ENCODE measurements around the gene NDEL1.

Gene NDEL1

GRCh38 chr17:8480011-8480976 is 44.6 kb downstream of the NDEL1 start:
- no peak for ATAC-seq
- DNase-seq, result no peak

- DNase-seq, result no peak
These were observed 45.4 kb downstream of the NDEL1 start for GRCh38 chr17:8481089-8481488.

GRCh38 chr17:8481703-8482102 is 46.0 kb downstream of the NDEL1 start:
- ATAC-seq, result no peak

More at GRCh38 chr17:8481089-8481488, 45.4 kb downstream of the NDEL1 start:
- ATAC-seq, result no peak

GRCh38 chr17:8482546-8482945 is 46.9 kb downstream of the NDEL1 start:
- DNase-seq, result no peak
- no peak for ATAC-seq

More at GRCh38 chr17:8481703-8482102, 46.0 kb downstream of the NDEL1 start:
- no peak for DNase-seq

GRCh38 chr17:8484465-8484864 is 48.8 kb downstream of the NDEL1 start:
- DNase-seq (no peak), ATAC-seq (no peak)

GRCh38 chr17:8485491-8485890 is 49.8 kb downstream of the NDEL1 start:
- DNase-seq (no peak), ATAC-seq (no peak)

- DNase-seq (no peak), ATAC-seq (no peak)
These were observed 51.5 kb downstream of the NDEL1 start for GRCh38 chr17:8487130-8487645.

GRCh38 chr17:8487743-8488142 is 52.1 kb downstream of the NDEL1 start:
- ATAC-seq (no peak), DNase-seq (no peak)

- ATAC-seq, result no peak
- no peak for DNase-seq
These were observed 52.8 kb downstream of the NDEL1 start for GRCh38 chr17:8488491-8488890.

GRCh38 chr17:8488901-8489300 is 53.2 kb downstream of the NDEL1 start:
- no peak for ATAC-seq
- no peak for DNase-seq

GRCh38 chr17:8489841-8490240 is 54.2 kb downstream of the NDEL1 start:
- no peak for DNase-seq
- no peak for ATAC-seq

- DNase-seq (no peak), ATAC-seq (no peak)
These were observed 54.8 kb downstream of the NDEL1 start for GRCh38 chr17:8490256-8491023.

GRCh38 chr17:8492121-8492520 is 56.4 kb downstream of the NDEL1 start:
- DNase-seq (no peak), ATAC-seq (no peak)

GRCh38 chr17:8494021-8494420 is 58.3 kb downstream of the NDEL1 start:
- ATAC-seq (no peak), DNase-seq (no peak)

GRCh38 chr17:8494506-8495111 is 58.9 kb downstream of the NDEL1 start:
- ATAC-seq, result no peak
- DNase-seq, result no peak

- DNase-seq (no peak), ATAC-seq (no peak)
These were observed 60.4 kb downstream of the NDEL1 start for GRCh38 chr17:8496081-8496480.

GRCh38 chr17:8499171-8499570 is 63.5 kb downstream of the NDEL1 start:
- ATAC-seq, result no peak

GRCh38 chr17:8499614-8500013 is 63.9 kb downstream of the NDEL1 start:
- ATAC-seq, result no peak
- no peak for DNase-seq

More at GRCh38 chr17:8499171-8499570, 63.5 kb downstream of the NDEL1 start:
- DNase-seq, result no peak

GRCh38 chr17:8500609-8501008 is 64.9 kb downstream of the NDEL1 start:
- ATAC-seq, result no peak
- DNase-seq, result no peak

- ATAC-seq (no peak), DNase-seq (no peak)
These were observed 66.4 kb downstream of the NDEL1 start for GRCh38 chr17:8502126-8502525.

- no peak for ATAC-seq
- DNase-seq, result no peak
These were observed 67.7 kb downstream of the NDEL1 start for GRCh38 chr17:8503368-8503767.

- ATAC-seq (no peak), DNase-seq (no peak)
These were observed 68.1 kb downstream of the NDEL1 start for GRCh38 chr17:8503807-8504206.
